G401.6 (cell line): ENCODE measurements around the gene PID1.

Source experiments
- FAIRE-seq: peaks from 2 replicates; lab custom pipeline; 2012; peaks lifted over from hg19 to GRCh38; lab: Jason Lieb, UNC

The PID1 gene

DNA sequence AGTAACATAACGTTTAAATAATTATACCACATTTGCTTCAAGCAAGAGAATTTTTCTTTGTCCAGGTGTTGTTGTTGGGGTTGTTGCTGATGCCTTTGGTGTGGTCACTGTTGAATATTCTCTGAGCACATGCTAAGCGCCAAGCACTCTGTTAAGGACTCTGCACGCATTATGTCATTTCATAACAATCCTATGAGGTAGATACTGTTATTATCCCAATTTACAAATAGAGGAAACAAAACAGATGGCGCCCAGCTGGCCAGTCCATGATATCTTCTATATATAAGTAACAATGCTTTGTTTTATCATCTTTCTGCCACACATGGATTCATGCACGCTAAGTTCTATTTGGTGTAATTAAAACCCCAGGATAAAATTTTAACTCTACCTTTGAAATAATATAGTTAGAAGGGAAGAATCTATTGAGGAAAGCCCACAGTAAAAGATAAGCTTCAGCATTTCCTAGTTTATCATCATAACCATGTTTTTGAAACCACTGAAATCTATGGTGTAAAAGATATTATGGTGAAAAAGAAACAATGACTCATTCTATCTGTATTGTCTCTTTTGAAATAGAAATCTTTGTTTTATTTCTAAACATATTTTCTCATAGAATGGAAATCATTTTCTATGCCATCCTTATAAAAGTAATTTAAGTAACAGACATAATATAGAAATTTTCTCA is 199.7 kb downstream of the PID1 start:
- no peak for FAIRE-seq

DNA sequence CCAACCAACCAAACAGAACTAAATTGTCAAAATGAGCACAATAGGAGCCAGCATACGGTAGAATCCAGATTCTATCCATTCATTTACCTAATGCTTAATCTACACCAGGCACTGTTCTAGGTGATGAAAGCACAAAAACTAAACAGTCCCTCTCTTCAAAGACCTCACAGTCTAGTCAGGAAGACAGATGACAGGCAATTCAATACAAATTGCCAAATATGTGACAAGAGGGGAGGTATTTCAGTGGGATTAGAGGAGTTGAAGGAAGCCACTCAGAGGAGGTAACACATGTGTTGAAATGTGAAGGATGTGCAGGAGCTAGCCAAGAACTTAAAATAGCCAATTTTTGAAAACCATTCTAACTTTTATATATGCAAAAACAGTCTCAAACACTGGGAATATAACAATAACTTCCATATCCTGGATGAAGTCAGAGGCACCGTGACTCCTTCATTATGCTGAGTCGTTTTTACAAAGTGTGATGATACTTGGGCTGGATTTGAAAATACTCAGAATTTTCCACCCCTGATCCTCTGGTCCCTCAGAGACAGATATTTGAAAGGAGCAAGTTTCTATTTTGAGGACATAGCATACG is 204.9 kb downstream of the PID1 start:
- no peak for FAIRE-seq

DNA sequence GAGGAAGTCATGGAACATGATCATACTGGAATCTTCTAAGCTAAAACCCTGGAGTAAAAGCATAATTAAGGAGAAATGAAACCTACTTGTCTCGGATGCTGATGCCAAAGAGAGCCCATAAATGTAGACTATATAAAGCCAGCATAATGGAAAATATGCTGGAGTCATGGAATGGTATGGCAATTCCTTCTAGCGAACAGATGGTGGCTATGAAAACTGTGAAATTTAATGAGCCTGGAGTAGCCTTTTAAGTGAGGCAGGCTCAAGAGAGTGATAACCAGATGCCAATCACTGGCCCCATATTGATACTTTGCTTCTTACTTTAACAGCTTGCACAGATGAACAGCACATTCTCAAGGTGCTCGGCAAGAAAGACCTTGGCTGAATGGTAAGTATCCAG is 206.3 kb downstream of the PID1 start:
- FAIRE-seq: no peak

DNA sequence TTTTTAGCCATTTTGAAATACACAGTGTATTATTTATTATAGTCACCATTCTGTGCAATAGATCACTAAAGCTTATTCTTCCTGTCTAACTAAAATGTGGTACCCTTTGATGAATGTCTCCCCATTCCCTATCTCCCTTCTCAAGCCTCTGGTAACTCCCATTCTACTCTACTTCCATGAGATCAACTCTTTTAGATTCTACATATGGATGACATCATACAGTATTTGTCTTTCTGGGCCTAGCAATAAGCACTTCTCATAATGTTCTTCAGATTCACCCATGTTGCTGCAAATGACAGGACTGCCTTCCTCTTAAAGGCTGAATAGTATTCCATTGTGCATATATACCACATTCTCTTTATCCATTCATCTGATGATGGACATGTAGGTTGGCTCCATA is 210.9 kb downstream of the PID1 start:
- no peak for FAIRE-seq

DNA sequence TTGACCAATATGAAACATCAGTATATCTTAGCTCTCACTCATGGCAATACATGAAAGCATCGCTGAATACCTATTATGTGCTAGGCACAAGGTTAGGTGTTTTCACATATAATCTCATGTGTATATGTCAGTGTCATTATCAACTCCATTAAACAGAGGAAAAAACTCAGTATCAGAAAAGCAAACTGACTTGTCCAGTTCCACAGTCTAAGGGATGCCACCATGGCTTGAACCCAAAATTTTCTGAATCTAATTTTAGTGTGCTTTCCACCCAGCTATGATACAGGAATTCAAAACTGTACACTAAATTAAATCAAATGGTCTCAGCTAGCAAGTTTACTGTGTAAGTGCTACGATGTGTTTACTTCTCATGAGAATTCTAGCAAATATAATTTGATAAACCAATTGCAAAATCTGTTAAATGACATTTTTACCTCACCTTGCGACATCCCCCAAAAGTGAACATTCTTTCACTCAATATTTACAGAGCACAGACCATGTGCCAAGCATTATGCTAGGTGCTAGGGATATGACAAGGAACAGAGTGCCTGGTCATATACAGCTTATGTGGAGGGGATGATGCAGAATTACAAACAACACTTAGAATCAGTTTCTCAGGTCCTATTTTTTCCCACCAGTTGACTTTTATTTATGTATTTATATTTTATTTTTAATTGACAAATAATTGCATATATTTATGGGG is 211.6 kb downstream of the PID1 start:
- FAIRE-seq: no peak

DNA sequence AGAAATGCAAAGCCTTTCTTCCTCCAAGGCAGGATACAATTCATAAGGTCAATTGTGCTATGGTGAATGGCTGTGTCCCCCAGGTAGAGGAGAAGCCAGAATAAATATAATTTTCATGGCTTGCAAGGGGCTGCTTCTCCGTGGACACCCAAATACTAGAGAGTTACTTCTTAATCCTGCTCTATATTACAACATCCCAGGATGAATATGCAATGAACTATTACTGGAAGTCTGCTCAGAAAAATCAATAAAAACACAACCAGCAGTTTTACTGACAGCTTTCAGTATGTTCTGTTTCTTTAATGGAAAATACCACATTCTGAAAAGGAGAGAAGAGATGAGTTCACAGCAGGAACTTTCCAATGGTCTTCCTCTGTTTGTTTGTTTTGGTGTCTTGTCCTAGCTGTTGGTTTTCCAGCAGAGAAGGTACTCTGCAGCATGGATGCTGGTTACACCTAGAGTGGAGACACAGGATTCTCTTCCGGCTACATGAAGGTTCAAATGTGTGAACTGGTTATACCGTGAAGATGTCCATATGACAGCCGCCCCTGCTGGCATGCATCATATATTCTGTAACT is 213.0 kb downstream of the PID1 start:
- FAIRE-seq: no peak

DNA sequence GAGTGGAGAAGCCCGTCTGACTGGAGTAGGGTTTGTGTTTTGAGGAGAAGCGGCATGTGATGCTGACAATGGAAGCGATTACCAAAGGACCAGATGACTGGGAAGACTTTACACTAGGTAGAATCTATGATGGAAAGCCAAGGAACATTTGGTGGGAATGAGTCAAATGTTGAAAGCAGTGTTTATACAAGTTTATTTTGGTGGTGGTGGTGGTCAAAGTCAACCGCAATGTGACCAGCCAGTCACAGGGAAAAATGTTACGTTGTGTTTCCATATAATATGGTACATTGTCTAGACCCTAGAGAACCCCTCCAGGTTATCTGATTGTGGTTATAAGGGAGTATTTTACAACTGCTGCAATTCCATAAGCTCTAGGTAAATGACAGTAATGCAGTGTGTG is 216.8 kb downstream of the PID1 start:
- no peak for FAIRE-seq

DNA sequence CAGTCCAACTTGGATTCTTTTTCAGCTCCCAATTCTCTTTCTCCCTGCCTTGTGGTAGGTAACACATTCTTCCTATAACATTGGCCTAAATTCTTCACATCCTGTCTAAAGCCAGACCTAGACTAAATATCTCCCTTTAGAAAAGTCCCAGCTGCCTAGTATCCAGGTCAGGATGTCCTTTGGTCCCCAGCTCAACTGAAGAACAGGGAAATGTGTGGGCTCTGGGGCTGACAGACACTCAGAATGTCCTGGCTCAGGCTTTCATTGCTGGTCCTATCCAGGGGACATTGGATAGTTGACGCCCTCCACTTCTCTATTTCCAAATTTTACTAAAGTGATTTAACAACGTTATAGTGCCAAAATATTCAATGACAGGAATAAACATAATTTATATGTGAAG is 219.3 kb downstream of the PID1 start:
- FAIRE-seq: no peak

DNA sequence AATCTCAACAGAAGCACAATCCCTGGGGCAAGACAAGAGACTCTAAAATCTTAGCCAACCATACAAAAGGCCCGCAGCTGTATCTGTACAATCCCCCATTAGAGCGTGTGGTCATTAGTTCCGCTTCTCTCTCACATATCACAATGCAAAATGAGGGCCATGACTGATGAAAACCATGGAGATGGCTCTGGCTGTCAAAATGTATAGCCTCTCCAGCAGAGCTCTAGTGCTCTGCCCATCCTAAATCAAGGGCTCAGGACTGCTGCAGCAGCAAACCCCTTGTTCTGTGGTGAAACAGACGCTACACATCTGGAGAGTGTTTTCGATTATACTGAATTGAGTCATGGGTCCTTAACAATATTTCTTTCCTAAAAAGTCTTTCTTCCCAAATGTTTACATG is 221.0 kb downstream of the PID1 start:
- FAIRE-seq: no peak

DNA sequence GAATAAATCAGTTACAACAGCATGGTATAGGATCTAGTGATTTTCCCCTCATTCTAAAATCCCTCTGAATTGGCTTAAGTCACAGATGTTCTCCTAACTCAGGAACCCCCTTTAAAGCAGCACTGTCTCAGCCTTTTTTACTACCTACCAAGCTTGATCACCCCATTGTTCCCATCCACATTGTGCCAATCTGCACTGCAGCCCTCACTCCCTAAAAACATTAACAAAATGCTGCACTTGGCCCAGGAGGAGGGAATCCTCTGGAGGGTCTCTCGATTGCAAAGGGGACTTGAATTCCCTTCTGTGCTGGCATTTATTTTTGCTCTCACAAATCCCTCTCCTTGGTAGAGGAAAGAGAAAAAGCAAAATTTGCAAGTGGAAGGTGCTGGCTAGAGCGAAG is 223.0 kb downstream of the PID1 start:
- no peak for FAIRE-seq

DNA sequence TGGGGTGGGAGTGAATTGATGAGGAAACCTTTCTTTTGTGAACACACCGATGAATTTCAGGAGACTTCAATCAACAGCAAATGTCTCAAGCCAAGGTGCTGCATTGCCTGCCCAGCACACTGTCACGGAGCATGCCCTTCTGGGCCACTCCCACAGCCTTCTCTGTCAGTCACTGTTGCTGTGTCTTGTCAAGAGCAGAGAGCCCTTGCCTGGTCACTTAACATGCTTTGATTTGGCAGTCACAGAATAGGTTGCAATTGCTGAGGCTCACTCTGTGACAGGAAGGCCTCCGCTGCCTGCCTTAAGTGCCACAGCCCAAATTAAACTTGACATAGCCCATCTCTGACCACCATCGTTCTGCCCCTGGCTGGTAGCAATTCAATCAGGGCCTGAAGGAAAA is 225.4 kb downstream of the PID1 start:
- FAIRE-seq: no peak

DNA sequence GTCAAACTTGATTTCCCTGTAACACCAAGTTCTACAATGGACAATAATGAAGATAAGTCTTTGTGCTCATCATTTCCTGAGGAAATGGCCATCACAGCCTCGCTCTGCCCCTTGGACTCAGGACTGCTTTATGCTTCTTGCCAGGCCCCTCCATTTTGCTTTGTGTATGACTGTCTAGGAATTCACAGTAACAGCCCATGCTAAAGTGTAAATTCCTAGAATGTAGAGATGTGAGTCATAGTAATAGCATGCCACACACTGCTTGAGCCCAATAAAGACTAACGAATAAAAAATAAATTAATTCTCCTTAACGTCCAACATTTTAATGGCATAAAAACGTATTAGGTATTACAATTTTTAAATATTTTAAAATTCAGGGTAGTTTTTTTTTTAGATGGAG is 226.5 kb downstream of the PID1 start:
- FAIRE-seq: no peak

DNA sequence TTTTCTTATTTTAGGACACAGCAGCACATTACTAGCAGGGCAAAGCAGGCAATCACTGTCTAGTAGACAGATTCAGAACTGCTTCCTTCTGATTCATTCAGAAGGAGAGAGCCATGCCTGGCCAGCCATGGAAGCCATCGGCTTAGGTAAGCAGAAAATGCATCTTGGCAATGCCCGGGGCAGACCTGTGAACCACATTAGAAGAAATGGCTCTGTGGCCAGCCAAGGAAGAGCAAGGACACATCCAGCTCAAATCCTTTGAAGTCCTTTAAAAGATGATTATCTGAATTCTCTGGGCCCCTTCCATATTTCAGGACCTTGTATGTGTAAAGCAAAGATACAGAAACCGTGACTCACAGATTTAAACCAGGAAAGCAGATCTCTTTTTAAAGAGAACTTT is 227.4 kb downstream of the PID1 start:
- FAIRE-seq: no peak

DNA sequence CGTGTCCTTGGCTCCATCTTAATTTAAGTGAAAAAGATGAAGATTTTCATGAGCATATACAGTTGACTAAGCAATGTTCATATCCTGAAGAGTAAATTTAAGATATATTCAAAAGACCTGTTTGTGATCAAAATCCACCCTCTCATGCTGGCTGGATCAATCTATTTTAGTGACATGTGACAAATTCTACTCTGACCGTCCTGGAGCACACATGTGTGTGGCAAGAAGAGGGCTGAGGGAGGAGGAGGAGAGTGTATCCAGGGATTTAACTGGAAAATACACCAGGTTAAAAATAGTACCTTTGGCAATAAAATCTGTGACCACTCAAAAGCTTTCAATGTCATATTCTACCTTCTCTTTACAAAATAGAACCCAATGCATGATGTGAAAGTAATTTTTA is 228.7 kb downstream of the PID1 start:
- no peak for FAIRE-seq

DNA sequence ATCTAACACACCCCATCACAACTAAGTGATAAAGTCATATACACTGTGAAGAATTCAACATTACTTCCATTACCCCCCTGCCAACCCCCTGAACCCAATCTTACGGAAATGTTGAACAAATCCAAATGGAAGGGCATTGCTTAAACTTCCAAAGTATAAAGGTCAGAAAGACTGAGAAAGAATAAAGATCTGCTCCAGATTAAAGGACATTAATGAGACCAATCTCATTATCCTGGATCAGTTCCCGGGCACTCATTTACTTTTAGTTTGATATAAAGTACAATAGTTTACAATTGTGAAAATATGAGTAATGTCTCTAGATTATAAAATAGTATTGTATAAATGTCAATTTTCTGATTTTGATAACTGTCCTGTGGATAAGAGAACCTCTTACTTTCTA is 229.4 kb downstream of the PID1 start:
- FAIRE-seq: no peak

DNA sequence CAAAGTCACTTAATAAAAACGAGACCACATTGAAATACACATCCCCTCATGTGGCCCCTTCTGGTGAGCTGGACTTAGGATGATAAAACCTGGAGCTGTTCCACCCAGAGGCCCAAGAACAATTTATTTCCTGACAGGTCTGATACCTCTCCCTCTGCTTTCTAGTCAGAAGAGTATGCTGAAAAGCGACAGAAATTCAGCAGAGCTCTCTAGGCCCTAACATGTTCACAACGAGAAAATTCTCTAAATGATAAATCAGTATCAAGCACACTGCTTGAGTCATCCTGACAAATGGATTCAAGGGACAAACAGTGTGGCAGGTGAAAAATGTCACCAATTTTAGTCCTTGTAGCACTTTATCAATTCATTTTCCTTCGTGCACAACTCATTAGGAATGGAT is 233.5 kb downstream of the PID1 start:
- no peak for FAIRE-seq

DNA sequence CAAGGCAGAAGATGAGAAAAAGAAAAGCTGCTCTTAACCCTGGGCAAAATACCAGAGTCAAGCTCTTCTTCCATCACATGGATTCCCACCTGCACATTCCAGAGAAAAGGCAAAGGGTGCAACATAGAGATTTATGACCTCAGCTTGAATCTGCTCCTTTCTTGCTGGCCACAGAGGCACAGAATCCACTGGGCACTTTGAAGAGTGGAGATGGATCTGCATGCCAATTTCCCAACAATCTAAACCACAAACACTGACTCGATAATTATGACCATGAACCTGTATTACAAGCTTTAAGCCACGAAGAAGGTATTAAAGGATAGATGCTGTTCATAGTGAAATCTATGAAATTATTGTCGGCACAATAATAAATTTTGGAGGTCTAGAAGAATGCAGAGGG is 237.3 kb downstream of the PID1 start:
- no peak for FAIRE-seq

DNA sequence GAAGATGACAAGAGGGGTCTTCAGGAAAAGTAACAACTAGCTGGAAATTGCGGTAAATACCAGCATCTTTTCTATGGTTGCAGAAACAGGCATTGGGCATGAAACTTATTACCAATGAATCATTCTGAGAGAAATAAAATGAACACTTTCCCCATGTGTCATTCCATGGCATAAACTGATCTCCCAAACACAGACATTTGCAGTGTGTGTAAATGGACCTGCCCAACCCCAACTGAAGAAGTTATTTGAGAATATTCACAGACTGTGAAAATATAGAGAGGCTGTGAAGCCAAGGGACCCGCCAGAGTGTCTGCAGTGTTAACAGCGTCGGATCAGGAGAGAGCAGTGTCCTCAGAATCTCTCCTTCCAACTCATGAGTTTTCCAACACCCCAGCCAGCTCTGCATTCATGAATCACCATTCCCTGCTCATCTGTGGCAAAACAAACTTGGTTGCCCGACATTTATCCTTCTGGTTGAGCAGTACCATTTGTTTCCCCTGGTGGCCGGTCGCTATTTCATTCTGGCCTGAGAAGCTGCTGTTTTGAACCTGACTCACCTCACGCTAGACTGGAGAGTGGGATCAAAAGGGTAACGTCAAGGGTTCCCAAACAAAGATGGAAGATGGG is 238.4 kb downstream of the PID1 start:
- FAIRE-seq: no peak

DNA sequence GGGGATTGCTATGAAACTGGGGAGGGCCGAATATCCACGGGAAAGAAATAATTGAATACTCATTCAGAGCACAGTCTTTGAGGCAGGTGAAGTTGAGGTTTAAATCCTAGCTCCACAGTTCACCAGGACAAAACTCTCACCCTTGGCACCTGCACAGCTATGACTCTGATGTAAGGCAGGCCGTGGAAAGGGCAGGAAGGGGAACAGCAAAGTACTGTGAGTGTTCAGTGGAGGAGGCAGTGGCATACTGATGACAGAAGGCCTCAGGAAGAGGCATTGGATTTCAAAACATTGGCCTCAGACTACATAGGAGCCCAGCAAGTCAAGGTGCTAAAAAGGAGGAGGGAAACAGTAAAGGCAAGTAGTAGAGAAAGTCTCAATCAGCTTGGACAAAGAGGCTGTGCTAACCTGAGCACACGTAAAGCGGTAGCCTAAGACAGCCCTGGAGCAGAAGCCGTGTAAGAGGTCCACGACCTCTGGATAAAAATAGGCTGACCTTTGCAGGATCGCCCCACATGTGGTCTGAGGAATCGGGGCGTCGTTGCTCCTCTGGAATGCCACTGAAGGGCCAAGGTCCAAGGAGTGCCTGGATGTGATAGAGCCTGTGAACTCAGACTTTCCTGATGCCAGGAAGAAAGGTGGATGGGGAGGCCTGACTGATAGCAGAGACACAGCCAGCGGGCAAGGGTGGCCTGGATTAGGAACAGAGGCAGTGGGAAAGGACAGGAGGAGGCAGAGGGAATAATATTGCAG is 243.6 kb downstream of the PID1 start:
- no peak for FAIRE-seq

DNA sequence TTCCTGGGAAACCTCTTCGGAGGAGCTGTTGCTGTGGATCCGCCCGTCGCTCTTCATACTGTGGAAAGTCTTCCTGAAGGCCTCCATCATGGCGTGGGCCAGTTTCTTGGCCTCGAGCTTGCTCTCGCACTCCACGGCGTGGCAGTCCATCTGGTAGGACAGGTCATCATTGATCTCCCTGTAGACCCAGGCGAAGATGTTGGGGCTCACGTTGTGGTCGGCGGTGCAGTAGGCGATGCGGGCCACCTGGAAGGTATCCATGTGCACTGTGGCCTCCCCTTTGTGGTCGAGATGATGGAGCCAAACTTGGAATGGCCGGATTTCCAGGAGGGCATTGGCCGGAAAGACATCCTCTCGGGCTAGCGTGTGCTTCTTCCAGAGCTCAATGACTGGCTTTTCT is 245.4 kb downstream of the PID1 start:
- no peak for FAIRE-seq

DNA sequence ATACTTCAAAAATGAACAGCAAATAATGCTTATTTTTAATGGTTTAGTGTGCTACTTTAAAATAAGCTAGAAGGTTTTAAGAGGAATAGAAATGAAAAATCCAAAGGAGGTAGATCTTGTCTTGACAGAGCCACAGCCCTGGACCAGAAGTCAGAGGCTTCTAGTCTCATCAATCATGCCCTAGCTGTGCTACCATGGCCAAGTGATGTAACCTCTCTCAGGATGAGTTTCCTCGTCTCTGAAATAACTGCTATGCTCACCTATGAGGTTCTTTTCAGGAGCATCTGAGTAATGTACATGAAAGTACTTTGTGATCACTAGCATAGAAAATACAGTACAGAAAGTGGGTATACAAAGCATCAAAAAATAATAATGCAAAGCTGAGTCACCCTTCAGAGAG is 248.4 kb downstream of the PID1 start:
- no peak for FAIRE-seq

DNA sequence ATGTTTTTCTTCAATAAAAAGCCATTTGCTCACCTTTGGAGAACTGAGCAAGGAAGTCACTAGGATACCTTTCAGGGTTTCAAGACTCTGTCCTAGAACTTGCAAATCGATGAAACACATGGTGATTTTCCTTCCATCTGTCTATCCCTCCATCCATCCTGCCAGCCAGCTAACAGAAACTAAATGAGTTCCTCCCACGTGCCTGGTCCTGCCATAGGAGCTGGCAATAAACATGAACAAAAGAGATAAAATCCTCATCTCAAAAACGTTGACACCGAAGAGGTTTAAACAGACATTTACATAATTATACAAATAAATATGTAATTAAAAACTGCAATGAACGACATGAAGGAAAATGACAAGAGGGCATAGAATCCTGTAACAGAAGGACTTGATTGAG is 249.0 kb downstream of the PID1 start:
- no peak for FAIRE-seq
